Epithelial cell of proximal tubule (primary cell): Measurements from ENCODE around the gene CDH6. TPM values are rescaled to one million over a fixed set of nuclear protein-coding genes. Genes with fewer than 3 reads are reported as not detected.

Experiments used
- DNase-seq: peaks from one replicate; pipeline ENCODE4 v3.0.0-alpha.2; 2011; ENCODE audit warnings: low read depth
- H3K4me3 ChIP-seq: 2 replicates; pipeline ENCODE4 v1.5.1; 2011; ENCODE audit warnings: low read depth, mild to moderate bottlenecking, low read length
- CTCF ChIP-seq: conservative IDR thresholded peaks from 2 replicates; pipeline ENCODE4 v1.5.1; 2012; ENCODE audit warnings: low read depth, mild to moderate bottlenecking, low read length
- total RNA-seq: library from RNA; depleted of rRNA; stranded (reverse); fragments of >200 nt; gene quantifications from 2 replicates; pipeline ENCODE4 v1.2.3, GENCODE V29; 2015

Gene CDH6
- total RNA-seq: 12.5 and 34.9 TPM in 2 replicates

GRCh38 chr5:31193591-31194467 lies at the start of gene CDH6:
TSS of gene CDH6 (plus strand) at chr5:31193686. CDS start at chr5:31267474, 73,788 bp downstream.
- peak within 1 kb of the TSS; percentile 87 for H3K4me3 ChIP-seq
- no peak for TF ChIP-seq CTCF
- no peak for DNase-seq

- H3K4me3 ChIP-seq: no peak overlapping the region
- no peak for DNase-seq
- TF ChIP-seq CTCF: no peak
Observed at GRCh38 chr5:31144364-31144763, 49.1 kb upstream of the CDH6 start.

GRCh38 chr5:31148959-31149475 lies 44.5 kb upstream of the CDH6 start:
- DNase-seq: no peak

GRCh38 chr5:31153521-31153920 lies 40.0 kb upstream of the CDH6 start:
- no peak overlapping the region for H3K4me3 ChIP-seq
- DNase-seq: no peak
- TF ChIP-seq CTCF: no peak

More at GRCh38 chr5:31148959-31149475, 44.5 kb upstream of the CDH6 start:
- no peak for TF ChIP-seq CTCF
- no peak overlapping the region for H3K4me3 ChIP-seq

- no peak for TF ChIP-seq CTCF
- no peak overlapping the region for H3K4me3 ChIP-seq
- DNase-seq: no peak
Observed at GRCh38 chr5:31156631-31157160, 36.8 kb upstream of the CDH6 start.

- no peak for DNase-seq
- H3K4me3 ChIP-seq: no peak overlapping the region
- no peak for TF ChIP-seq CTCF
Observed at GRCh38 chr5:31157720-31158119, 35.8 kb upstream of the CDH6 start.
